K562 (cell line): Measurements from ENCODE around the gene DCST1. TPM values are rescaled to one million over a fixed set of nuclear protein-coding genes. Genes with fewer than 3 reads are reported as not detected.

Source experiments
- ARID2 ChIP-seq: fragments of 450-650 bp; IDR thresholded peaks from 2 replicates; pipeline ENCODE4 v1.6.1; 2017; ENCODE audit warnings: antibody characterized with exemption, mild to moderate bottlenecking
- CBX3 ChIP-seq, 2 experiments: IDR thresholded peaks; 1 replicate in 1 of 2; 2 replicates in 1 of 2; pipeline ENCODE4 v1.6.1; 2012; ENCODE audit warnings: inconsistent platforms in 2 of 2, low read length in 2 of 2, borderline replicate concordance in 1 of 2, control low read depth in 1 of 2
- CXXC5 ChIP-seq: fragments of 250-450 bp; sonication (Bioruptor Pico); IDR thresholded peaks from 2 replicates; pipeline ENCODE4 v1.8.0; 2022; ENCODE audit warnings: inconsistent platforms, mild to moderate bottlenecking, moderate library complexity
- ESRRA ChIP-seq: fragments of 450-650 bp; IDR thresholded peaks from 2 replicates; pipeline ENCODE4 v1.6.1; 2014; ENCODE audit warnings: low read depth, mild to moderate bottlenecking, moderate library complexity, borderline replicate concordance
- GABPB1 ChIP-seq: sonication (generic); formaldehyde crosslinking; IDR thresholded peaks from 2 replicates; pipeline ENCODE4 v1.8.0; 2022; ENCODE audit warnings: mild to moderate bottlenecking, missing genetic modification reagents
- HDAC1 ChIP-seq, 2 experiments: fragments of 450-650 bp; IDR thresholded peaks; 2 replicates each; pipeline ENCODE4 v1.6.1; 2016 to 2017; ENCODE audit warnings: inconsistent platforms in 1 of 2, mild to moderate bottlenecking in 1 of 2, moderate library complexity in 1 of 2
- NEUROD1 ChIP-seq: fragments of 150-350 bp; IDR thresholded peaks from 2 replicates; pipeline ENCODE4 v1.6.1; 2014; ENCODE audit warnings: borderline replicate concordance, low read length, low read depth; ENCODE audit not compliant: partially characterized antibody
- RAD21 ChIP-seq, 2 experiments: fragments of 250-450 bp in 1 of 2; fragments of 450-650 bp in 1 of 2; sonication (Bioruptor Pico) in 1 of 2; formaldehyde crosslinking in 1 of 2; IDR thresholded peaks in 1 of 2; conservative IDR thresholded peaks in 1 of 2; 2 replicates each; pipeline versions ENCODE4 v1.4.0 to v1.8.0; 2020 to 2022; ENCODE audit warnings: mild to moderate bottlenecking in 2 of 2, moderate library complexity in 1 of 2
- RB1 ChIP-seq: fragments of 450-650 bp; IDR thresholded peaks from 2 replicates; pipeline ENCODE4 v1.6.1; 2017; ENCODE audit warnings: low read depth, mild to moderate bottlenecking
- SP1 ChIP-seq: sonication (generic); formaldehyde crosslinking; IDR thresholded peaks from 2 replicates; pipeline ENCODE4 v1.8.1; 2022; ENCODE audit warnings: mild to moderate bottlenecking, missing genetic modification reagents
- SPI1 ChIP-seq: IDR thresholded peaks from 2 replicates; pipeline ENCODE4 v1.6.1; 2011; ENCODE audit warnings: low read depth, low read length, control low read depth, borderline replicate concordance
- STAT5A ChIP-seq: IDR thresholded peaks from 2 replicates; pipeline ENCODE4 v1.6.1; 2012; ENCODE audit warnings: low read length, inconsistent platforms, borderline replicate concordance
- TEAD1 ChIP-seq, 2 experiments: fragments of 450-650 bp in 1 of 2; sonication (generic) in 1 of 2; formaldehyde crosslinking; IDR thresholded peaks; 2 replicates each; pipeline versions ENCODE4 v1.4.0 to v1.8.0; 2020 to 2022; ENCODE audit warnings: mild to moderate bottlenecking in 2 of 2, missing genetic modification reagents in 1 of 2
- polyA plus RNA-seq, 8 experiments: library from polyadenylated mRNA; depleted of rRNA in 4 of 8; stranded (reverse) in 5 of 8; unstranded in 3 of 8; fragments of >200 nt; fragmentation: Nextera tagmentation in 2 of 8; fragmentation: Illumina TruSeq in 1 of 8; extraction: Ambion mirVana in 2 of 8; extraction: Trizol in 1 of 8; gene quantifications; 2 replicates each; pipeline versions ENCODE4 v1.2.1 to v1.2.3, GENCODE V29; 2011 to 2014; ENCODE audit warnings: inconsistent platforms in 1 of 8, missing spikeins in 1 of 8
- total RNA-seq, 7 experiments: library from RNA; depleted of rRNA in 6 of 7; stranded (reverse); fragments of >200 nt in 6 of 7; fragmentation: Illumina TruSeq in 2 of 7; extraction: Trizol in 2 of 7; gene quantifications; 2 replicates each; pipeline versions ENCODE4 v1.2.1 to v1.2.3, GENCODE V29; 2011 to 2021; ENCODE audit warnings: low replicate concordance in 1 of 7
- TF ChIP-seq, protein P1 (sequence below): fragments of 450-650 bp; IDR thresholded peaks from 2 replicates; pipeline ENCODE4 v1.6.1; 2016; ENCODE audit warnings: borderline replicate concordance
- TF ChIP-seq, protein P2 (sequence below): fragments of 450-650 bp; formaldehyde crosslinking; IDR thresholded peaks from 2 replicates; pipeline ENCODE4 v1.4.0; 2020; ENCODE audit warnings: mild to moderate bottlenecking, moderate library complexity
- TF ChIP-seq, protein P3 (sequence below): sonication (generic); formaldehyde crosslinking; IDR thresholded peaks from 2 replicates; pipeline ENCODE4 v1.5.0; 2020; ENCODE audit warnings: missing genetic modification reagents
- TF ChIP-seq, protein P4 (sequence below): sonication (generic); formaldehyde crosslinking; IDR thresholded peaks from 2 replicates; pipeline ENCODE4 v1.9.0; 2022; ENCODE audit warnings: mild to moderate bottlenecking, missing genetic modification reagents

Gene DCST1
- total and polyA plus RNA-seq, 9 of the 15 experiments (the other 6 are each of a cell fraction or from before 2014, with no cell fraction given) = not detected

DNA sequence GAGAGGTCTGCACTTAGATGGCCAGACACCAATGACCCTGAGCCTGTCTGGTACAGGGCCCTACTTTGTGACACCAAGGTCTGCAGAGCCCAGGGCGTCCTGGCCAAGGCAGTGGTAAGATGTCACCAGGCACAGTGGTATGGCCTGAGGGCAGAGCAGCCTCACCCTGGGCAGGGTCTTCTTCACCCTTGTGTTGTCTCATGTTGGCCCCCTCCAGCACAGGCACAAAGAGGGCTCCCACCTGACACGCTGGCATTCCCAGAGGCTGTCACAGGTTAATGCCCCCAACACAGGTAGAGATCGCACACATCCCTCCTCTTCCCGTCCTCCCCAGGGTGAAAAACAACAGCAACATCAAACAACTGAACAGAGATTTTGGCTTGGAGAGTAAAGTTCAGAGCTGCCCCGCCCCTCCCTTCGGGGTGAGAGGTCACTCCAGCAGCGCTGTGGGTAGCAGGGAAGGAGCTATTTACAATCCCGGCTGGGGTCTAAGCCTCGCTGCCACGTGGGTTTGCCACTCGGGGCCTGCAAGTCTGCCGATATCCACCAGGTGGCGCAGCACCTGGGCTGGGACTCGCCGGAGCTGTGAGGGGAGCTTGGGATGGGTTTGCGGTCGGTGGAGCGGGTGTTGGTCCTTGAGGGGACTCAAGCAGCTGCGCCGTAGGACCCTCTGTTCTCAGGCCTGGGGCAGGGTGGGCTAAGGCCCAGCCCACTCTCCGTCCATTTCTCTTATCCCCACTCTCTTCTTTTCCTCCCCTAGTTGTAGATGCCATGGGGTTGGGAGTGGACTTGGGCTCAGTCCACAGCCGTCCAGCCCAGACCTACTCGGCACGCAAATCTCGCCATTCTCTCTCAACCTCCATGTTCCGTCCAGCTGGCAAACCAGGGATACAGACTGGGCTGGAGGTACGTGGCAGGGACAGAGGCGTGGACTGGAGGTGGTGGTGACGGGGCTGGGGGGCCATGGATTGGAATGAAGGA, 57.7 kb downstream of the DCST1 start (continued):
- TF ChIP-seq, protein P1, sequence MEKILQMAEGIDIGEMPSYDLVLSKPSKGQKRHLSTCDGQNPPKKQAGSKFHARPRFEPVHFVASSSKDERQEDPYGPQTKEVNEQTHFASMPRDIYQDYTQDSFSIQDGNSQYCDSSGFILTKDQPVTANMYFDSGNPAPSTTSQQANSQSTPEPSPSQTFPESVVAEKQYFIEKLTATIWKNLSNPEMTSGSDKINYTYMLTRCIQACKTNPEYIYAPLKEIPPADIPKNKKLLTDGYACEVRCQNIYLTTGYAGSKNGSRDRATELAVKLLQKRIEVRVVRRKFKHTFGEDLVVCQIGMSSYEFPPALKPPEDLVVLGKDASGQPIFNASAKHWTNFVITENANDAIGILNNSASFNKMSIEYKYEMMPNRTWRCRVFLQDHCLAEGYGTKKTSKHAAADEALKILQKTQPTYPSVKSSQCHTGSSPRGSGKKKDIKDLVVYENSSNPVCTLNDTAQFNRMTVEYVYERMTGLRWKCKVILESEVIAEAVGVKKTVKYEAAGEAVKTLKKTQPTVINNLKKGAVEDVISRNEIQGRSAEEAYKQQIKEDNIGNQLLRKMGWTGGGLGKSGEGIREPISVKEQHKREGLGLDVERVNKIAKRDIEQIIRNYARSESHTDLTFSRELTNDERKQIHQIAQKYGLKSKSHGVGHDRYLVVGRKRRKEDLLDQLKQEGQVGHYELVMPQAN = peak; percentile 57; the same call in 1 of the 2 replicates
- TF ChIP-seq ESRRA (peak; percentile 65; the same call in 1 of the 2 replicates), CXXC5 (CRISPR knock-in tag) (peak; percentile 28), SP1 (peak; percentile 54; the same call in 1 of the 2 replicates), NEUROD1 (peak; percentile 33), CBX3 (IDR thresholded peaks at IDR 0.05; ENCODE audit: borderline replicate concordance in 1 of 2, low read length in 2 of 2) (no peak), ARID2 (peak; percentile 23; the same call in 1 of the 2 replicates), RAD21 (CRISPR knock-in tag; conservative IDR thresholded peaks at IDR 0.05 in 1 of 2, IDR thresholded peaks at IDR 0.05 in 1 of 2) (peak; percentile 78 to 85), RB1 (peak; percentile 34; the same call in 1 of the 2 replicates), SPI1 (no peak), GABPB1 (CRISPR knock-in tag) (0 out of 2 replicates have a peak, but pooled peaks have one; percentile 59), HDAC1 (IDR thresholded peaks at IDR 0.05) (0 out of 4 replicates have a peak, but pooled peaks of 1 of the 2 experiments have one; percentile 26), TEAD1 (CRISPR knock-in tag; IDR thresholded peaks at IDR 0.05) (peak in 1 of 2 experiments; percentile 61; a peak in 1 of 4 replicates), STAT5A (no peak)
- TF ChIP-seq, protein P2, sequence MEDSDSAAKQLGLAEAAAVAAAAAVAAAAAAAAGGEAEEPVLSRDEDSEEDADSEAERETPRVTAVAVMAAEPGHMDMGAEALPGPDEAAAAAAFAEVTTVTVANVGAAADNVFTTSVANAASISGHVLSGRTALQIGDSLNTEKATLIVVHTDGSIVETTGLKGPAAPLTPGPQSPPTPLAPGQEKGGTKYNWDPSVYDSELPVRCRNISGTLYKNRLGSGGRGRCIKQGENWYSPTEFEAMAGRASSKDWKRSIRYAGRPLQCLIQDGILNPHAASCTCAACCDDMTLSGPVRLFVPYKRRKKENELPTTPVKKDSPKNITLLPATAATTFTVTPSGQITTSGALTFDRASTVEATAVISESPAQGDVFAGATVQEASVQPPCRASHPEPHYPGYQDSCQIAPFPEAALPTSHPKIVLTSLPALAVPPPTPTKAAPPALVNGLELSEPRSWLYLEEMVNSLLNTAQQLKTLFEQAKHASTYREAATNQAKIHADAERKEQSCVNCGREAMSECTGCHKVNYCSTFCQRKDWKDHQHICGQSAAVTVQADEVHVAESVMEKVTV (CRISPR knock-in tag) = peak; percentile 72
- TF ChIP-seq, protein P3, sequence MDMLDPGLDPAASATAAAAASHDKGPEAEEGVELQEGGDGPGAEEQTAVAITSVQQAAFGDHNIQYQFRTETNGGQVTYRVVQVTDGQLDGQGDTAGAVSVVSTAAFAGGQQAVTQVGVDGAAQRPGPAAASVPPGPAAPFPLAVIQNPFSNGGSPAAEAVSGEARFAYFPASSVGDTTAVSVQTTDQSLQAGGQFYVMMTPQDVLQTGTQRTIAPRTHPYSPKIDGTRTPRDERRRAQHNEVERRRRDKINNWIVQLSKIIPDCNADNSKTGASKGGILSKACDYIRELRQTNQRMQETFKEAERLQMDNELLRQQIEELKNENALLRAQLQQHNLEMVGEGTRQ (CRISPR knock-in tag) = peak; percentile 70
- TF ChIP-seq, protein P4, sequence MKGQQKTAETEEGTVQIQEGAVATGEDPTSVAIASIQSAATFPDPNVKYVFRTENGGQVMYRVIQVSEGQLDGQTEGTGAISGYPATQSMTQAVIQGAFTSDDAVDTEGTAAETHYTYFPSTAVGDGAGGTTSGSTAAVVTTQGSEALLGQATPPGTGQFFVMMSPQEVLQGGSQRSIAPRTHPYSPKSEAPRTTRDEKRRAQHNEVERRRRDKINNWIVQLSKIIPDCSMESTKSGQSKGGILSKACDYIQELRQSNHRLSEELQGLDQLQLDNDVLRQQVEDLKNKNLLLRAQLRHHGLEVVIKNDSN = peak; percentile 82
